Neural cell (in vitro differentiated cells): Measurements from ENCODE around the gene GSDME. TPM values are rescaled to one million over a fixed set of nuclear protein-coding genes. Genes with fewer than 3 reads are reported as not detected.

Experiments
- H2AFZ ChIP-seq: fragments of 200-600, 300-800 bp; sonication (generic), shearing (Covaris generic); 2 replicates; pipeline ENCODE4 v1.6.0; 2014; ENCODE audit warnings: low read depth, mild to moderate bottlenecking, antibody characterized with exemption, low read length, moderate library complexity
- H3F3A ChIP-seq: fragments of 200-600 bp; shearing (Covaris generic); 2 replicates; pipeline ENCODE4 v1.6.1; 2016; ENCODE audit warnings: mild to moderate bottlenecking, moderate library complexity, mixed read lengths, antibody characterized with exemption, low read length; ENCODE audit not compliant: insufficient read depth, poor library complexity, severe bottlenecking
- H3K27ac ChIP-seq: fragments of 200-600, 300-800 bp; sonication (generic), shearing (Covaris generic); 2 replicates; pipeline ENCODE4 v1.5.1; 2014; ENCODE audit warnings: mild to moderate bottlenecking, low read length, moderate library complexity
- H3K27me3 ChIP-seq: fragments of 300-800, 200-600 bp; sonication (generic), shearing (Covaris generic); 2 replicates; pipeline ENCODE4 v1.6.0; 2014; ENCODE audit warnings: mild to moderate bottlenecking, low read depth, low read length, moderate library complexity; ENCODE audit not compliant: insufficient read depth
- H3K36me3 ChIP-seq: fragments of 300-800, 200-600 bp; sonication (generic), shearing (Covaris generic); 2 replicates; pipeline ENCODE4 v1.5.1; 2014; ENCODE audit warnings: mild to moderate bottlenecking, antibody characterized with exemption, low read length, moderate library complexity; ENCODE audit not compliant: insufficient read depth
- H3K4me2 ChIP-seq: fragments of 300-800, 200-600 bp; sonication (generic), shearing (Covaris generic); 2 replicates; pipeline ENCODE4 v1.6.0; 2014; ENCODE audit warnings: mild to moderate bottlenecking, low read length
- H3K4me3 ChIP-seq: fragments of 300-800, 200-600 bp; sonication (generic), shearing (Covaris generic); 2 replicates; pipeline ENCODE4 v1.5.1; 2014; ENCODE audit warnings: mild to moderate bottlenecking, low read length, moderate library complexity
- H3K79me2 ChIP-seq: fragments of 200-600 bp; shearing (Covaris generic); replicated peaks from 2 replicates; pipeline ENCODE4 v1.6.0; 2014; ENCODE audit warnings: mild to moderate bottlenecking, low read length, moderate library complexity; ENCODE audit not compliant: insufficient read depth
- H3K9ac ChIP-seq: fragments of 300-800, 200-600 bp; sonication (generic), shearing (Covaris generic); 2 replicates; pipeline ENCODE4 v1.6.1; 2016; ENCODE audit warnings: mild to moderate bottlenecking, low read length, mixed read lengths
- H3K9me2 ChIP-seq: fragments of 200-600 bp; shearing (Covaris generic); 2 replicates; pipeline ENCODE4 v1.6.1; 2016; ENCODE audit warnings: mild to moderate bottlenecking, low read length, mixed read lengths; ENCODE audit not compliant: insufficient read depth
- H3K9me3 ChIP-seq: fragments of 200-600, 300-800 bp; sonication (generic), shearing (Covaris generic); 2 replicates; pipeline ENCODE4 v1.6.1; 2016; ENCODE audit warnings: mild to moderate bottlenecking, mixed run types, low read length, moderate library complexity, mixed read lengths
- H4K20me1 ChIP-seq: fragments of 200-600 bp; shearing (Covaris generic); 2 replicates; pipeline ENCODE4 v1.6.1; 2016; ENCODE audit warnings: mild to moderate bottlenecking, mixed run types; ENCODE audit not compliant: insufficient read depth
- CTCF ChIP-seq: fragments of 450-650 bp; IDR thresholded peaks from 2 replicates; pipeline ENCODE4 v1.5.1; 2014; ENCODE audit warnings: antibody characterized with exemption, mild to moderate bottlenecking, moderate library complexity; ENCODE audit not compliant: poor library complexity, severe bottlenecking
- EP300 ChIP-seq: fragments of 450-650 bp; conservative IDR thresholded peaks from 2 replicates; pipeline ENCODE4 v1.6.1; 2014; ENCODE audit warnings: antibody characterized with exemption, mild to moderate bottlenecking, moderate library complexity; ENCODE audit not compliant: poor library complexity, severe bottlenecking
- EZH2 ChIP-seq: fragments of 200-600, 300-800 bp; shearing (Covaris generic), sonication (generic); IDR thresholded peaks from 2 replicates; pipeline ENCODE4 v1.6.1; 2014; ENCODE audit warnings: antibody characterized with exemption, low read length, borderline replicate concordance, mild to moderate bottlenecking; ENCODE audit not compliant: insufficient read depth, poor library complexity, severe bottlenecking
- MXI1 ChIP-seq: fragments of 450-650 bp; conservative IDR thresholded peaks from 2 replicates; pipeline ENCODE4 v1.6.1; 2014; ENCODE audit warnings: antibody characterized with exemption, mild to moderate bottlenecking; ENCODE audit not compliant: poor library complexity, severe bottlenecking
- POLR2AphosphoS5 ChIP-seq: IDR thresholded peaks from 2 replicates; pipeline ENCODE4 v1.6.1; 2012
- RAD21 ChIP-seq: fragments of 450-650 bp; conservative IDR thresholded peaks from 2 replicates; pipeline ENCODE4 v1.6.1; 2014; ENCODE audit warnings: antibody characterized with exemption, mild to moderate bottlenecking, moderate library complexity
- REST ChIP-seq: IDR thresholded peaks from 2 replicates; pipeline ENCODE4 v1.6.1; 2012; ENCODE audit warnings: borderline replicate concordance
- SMC3 ChIP-seq: fragments of 450-650 bp; conservative IDR thresholded peaks from 2 replicates; pipeline ENCODE4 v1.6.1; 2014; ENCODE audit warnings: antibody characterized with exemption, mild to moderate bottlenecking, moderate library complexity; ENCODE audit not compliant: poor library complexity
- TAF1 ChIP-seq: IDR thresholded peaks from 2 replicates; pipeline ENCODE4 v1.6.1; 2012; ENCODE audit warnings: low read depth
- polyA plus RNA-seq: library from polyadenylated mRNA; depleted of rRNA; stranded (reverse); fragments of >200 nt; gene quantifications from 2 replicates; pipeline ENCODE4 v1.2.3, GENCODE V29; 2014

GSDME gene
- polyA plus RNA-seq, 1 donor from 2014 or later = 42.9 TPM

- no peak overlapping the region for H3K4me3 ChIP-seq
- no peaks in the 10 kb centered on the region for H3F3A ChIP-seq
- TF ChIP-seq RAD21 (no peak), SMC3 (no peak), POLR2AphosphoS5 (no peak), TAF1 (no peak), CTCF (no peak), MXI1 (no peak), EP300 (no peak), EZH2 (no peak), REST (no peak)
- H3K27ac ChIP-seq = no peak overlapping the region
- no peak overlapping the region for H3K4me2 ChIP-seq
- H3K9me2 ChIP-seq = no peaks in the 10 kb centered on the region
- no peak overlapping the region for H2AFZ ChIP-seq
- H4K20me1 ChIP-seq = no peaks in the 10 kb centered on the region
- no peaks in the 10 kb centered on the region for H3K27me3 ChIP-seq
- no peaks in the 10 kb centered on the region for H3K36me3 ChIP-seq
- no peaks in the 10 kb centered on the region for H3K79me2 ChIP-seq
- no peaks in the 10 kb centered on the region for H3K9me3 ChIP-seq
- H3K9ac ChIP-seq = no peak overlapping the region
Measured at GRCh38 chr7:24703296-24703695, 54.0 kb downstream of the GSDME start.

GRCh38 chr7:24702755-24703154, 54.5 kb downstream of the GSDME start:
- Histone ChIP-seq H4K20me1 (no peaks in the 10 kb centered on the region), H3K27ac (no peak overlapping the region)

More at GRCh38 chr7:24702755-24703154, 54.5 kb downstream of the GSDME start:
- H3K4me3 ChIP-seq = no peak overlapping the region
- H3K9me3 ChIP-seq = no peaks in the 10 kb centered on the region
- no peaks in the 10 kb centered on the region for H3K36me3 ChIP-seq
- no peaks in the 10 kb centered on the region for H3K79me2 ChIP-seq
- no peak for TF ChIP-seq TAF1
- TF ChIP-seq RAD21 = no peak
- no peak for TF ChIP-seq CTCF
- no peak for TF ChIP-seq EP300
- no peak for TF ChIP-seq SMC3
- no peak overlapping the region for H3K4me2 ChIP-seq
- H3K27me3 ChIP-seq = no peaks in the 10 kb centered on the region
- H2AFZ ChIP-seq = no peak overlapping the region
- H3K9me2 ChIP-seq = no peaks in the 10 kb centered on the region
- no peak overlapping the region for H3K9ac ChIP-seq
- H3F3A ChIP-seq = no peaks in the 10 kb centered on the region
